Activated effector memory CD4-positive, alpha-beta T cell treated with anti-CD3 and anti-CD28 coated beads, Interleukin-2, amount 50 U/mL, for 16 hours (primary cell): Measurements from ENCODE around the gene NAGK.

ENCODE experiments used
- DNase-seq: peaks from one replicate; pipeline ENCODE4 v3.0.0-alpha.2; 2020

The NAGK gene

DNA sequence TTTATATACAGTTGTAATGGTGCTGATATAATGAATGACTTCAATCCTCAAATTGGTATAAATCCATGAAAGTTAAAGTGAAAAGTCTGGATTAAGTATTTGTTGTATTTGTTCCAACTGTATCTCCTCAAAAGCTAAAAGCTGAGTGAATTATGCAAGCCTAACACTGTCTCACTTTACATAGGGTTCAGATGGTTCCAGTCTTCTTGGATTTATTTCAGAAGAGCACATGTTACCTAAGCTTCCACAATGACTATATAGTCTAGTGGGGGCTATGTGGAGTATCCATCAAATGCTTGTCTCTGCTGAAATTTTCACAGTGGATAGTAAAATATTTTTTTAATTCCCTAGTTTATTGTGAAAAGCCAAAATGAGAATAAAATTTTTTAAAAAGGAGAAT, 48.6 kb downstream of the NAGK start:
- no peak for DNase-seq

DNA sequence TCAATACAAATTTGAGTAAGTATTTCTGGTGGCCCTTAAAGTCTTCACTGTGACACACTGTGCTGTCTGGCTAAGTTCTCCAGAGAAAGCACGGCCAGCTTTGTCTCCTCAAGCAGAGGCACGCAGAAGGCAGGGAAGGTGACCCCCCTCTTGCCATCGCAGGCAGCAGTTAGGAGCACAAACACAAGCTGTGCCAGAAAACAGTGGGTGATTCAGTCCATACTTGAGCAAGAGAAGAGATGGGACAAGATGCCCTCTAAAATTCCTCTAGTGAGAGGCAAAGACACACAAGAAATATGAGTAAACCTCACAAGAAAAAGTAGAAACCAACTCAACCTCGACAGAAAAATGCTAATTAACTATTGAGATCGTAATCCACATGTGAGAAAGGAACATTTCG, 51.7 kb downstream of the NAGK start:
- DNase-seq, result no peak

DNA sequence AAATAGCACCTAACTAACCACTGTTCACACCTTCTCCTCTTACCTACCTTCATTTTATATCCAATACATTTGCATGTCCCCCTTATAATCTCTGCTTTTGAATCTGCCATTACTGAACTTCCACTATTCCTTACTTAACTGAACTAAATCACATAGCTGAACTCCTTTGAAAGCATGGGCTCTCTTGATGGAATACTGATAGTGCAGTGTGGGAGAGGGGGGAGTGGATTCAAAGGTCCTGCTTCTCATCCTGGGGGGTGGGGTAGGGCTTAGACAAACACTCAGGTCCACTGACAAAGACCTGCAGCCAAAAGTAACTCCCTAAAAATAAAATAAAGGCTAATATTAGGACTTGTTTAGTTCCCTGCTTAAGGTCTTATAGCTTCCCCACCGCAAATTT, 53.0 kb downstream of the NAGK start:
- no peak for DNase-seq

DNA sequence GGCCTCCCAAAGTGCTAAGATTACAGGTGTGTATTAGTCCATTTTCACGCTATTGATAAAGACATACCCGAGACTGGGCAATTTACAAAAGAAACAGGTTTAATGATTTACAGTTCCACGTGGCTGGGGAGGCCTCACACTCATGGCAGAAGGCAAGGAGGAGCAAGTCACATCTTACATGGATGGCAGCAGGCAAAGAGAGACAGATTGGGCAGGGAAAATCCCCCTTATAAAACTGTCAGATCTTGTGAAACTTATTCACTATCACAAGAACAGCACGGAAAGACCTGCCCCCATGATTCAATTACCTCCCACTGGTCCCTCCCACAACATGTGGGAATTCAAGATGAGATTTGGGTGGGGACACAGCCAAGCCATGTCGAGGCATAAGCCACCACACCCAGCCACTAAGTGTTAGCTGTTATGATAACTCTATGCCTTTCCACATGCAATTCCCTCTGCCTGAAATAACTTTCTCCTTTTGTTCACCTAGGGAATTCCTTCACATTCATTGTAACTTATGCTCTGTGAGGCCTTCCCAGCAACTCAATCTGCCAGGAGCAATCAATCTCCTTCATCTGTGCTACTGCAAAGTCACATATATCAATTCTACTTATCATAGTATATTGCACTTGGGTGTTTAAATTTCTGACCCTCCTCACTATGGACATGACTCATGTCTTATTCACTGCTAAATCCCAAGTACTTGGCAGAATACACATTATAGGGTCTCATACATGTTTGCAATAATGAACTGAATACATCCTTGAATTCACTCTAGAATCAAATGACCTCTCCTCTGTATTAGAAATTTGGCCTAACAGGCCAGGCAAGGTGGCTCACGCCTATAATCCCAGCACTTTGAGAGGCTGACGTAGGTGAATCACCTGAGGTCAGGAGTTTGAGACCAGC, 54.2 kb downstream of the NAGK start:
- no peak for DNase-seq

DNA sequence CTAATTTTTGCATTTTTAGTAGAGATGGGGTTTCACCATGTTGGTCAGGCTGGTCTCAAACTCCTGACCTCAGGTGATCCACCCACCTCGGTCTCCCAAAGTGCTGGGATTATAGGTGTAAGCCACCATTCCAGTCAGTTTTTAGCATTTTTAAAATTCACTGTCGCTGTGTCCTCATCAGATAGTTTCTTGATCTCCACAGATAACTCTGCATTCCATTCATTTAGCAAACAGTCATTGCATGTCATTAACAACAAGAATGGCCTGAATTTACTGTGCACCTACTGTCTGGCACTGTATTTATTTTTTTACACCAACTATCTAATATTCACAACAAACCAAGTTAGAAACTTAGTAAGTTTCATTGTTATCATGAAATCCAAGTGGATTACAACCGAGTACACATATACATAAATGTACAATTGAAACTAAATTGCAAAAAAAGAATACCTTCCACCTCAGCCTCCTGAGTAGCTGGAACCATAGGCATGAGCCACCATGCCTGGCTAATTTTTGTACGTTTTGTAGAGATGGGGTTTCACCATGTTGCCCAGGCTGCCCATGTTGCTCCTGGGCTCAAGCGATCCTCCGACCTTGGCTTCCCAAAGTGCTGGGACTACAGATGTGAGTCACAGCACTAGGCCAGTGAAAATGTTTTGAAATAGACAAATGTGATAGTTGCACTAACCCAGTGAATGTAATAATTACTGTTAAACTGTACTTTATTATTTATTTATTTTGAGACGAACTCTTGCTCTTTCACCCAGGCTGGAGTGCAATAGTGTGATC, 57.3 kb downstream of the NAGK start:
- no peak for DNase-seq

DNA sequence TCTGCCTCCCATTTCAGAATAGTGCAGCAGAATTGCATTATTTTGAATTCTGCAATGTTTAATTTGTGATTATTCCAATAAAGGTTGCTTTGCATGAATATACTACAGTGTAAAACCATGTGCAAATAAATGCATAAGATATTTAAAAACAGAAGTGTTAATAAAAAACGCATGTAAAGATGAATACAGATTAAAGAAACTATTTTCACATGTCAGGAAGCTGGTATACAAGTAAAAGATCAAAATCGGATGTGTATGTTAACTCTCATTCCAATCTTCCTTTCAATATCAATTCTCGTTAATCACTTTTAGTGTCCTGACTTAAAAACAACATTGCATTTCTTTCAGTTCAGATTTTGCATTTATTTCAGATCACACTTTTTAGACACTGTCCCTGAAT, 58.5 kb downstream of the NAGK start:
- DNase-seq, result no peak
